ENCODE data around the gene NDUFC2.

- TF ChIP-seq CTCF (IDR thresholded peaks at IDR 0.05; ENCODE audit: poor library complexity, severe bottlenecking) (no peak), RAD21 (conservative IDR thresholded peaks at IDR 0.05) (no peak), EP300 (conservative IDR thresholded peaks at IDR 0.05; ENCODE audit: poor library complexity, severe bottlenecking) (no peak)
Measured at GRCh38 chr11:78109081-78110015, 29.7 kb upstream of the NDUFC2 start.
